ENCODE results near the gene HCST. TPM values are rescaled to one million over a fixed set of nuclear protein-coding genes. Genes with fewer than 3 reads are reported as not detected.

The HCST gene
- total and polyA plus RNA-seq, 2 of the 4 experiments (the other 2 are of a cell fraction) = 1.5 TPM; not detected in 1

GRCh38 chr19:35925501-35925900, 23.2 kb downstream of the HCST start:
- H3K56ac ChIP-seq (ENCODE audit: extremely low read depth, insufficient read depth, low read length) = no peak overlapping the region
- no peak overlapping the region for H3K18ac ChIP-seq (ENCODE audit: low read depth, low read length)
- no peak overlapping the region for H3K9ac ChIP-seq (ENCODE audit: low read depth, low read length)
- no peak overlapping the region for H2AFZ ChIP-seq (replicated peaks; ENCODE audit: low read length, poor library complexity)
- peaks cover 8% of the 10 kb centered on the region for H3K9me3 ChIP-seq (ENCODE audit: control insufficient read depth, insufficient read depth, low read length)
- dilution Hi-C loops (cut with HindIII; ENCODE audit: low sequenced_read_pairs, unreplicated experiment) (no loop called here), in situ Hi-C loops (cut with MboI; ENCODE audit: low sequenced_read_pairs) (no loop called here), intact Hi-C loops (cut with micrococcal nuclease) (no loop called here)
- CTCF ChIA-PET = no interaction called here
- H2BK120ac ChIP-seq (ENCODE audit: low read depth, low read length) = no peak overlapping the region
- no peak overlapping the region for H3K14ac ChIP-seq (replicated peaks; ENCODE audit: low read depth, low read length)
- BruUV-seq (replicated peaks) = no TSS peak
- DNase-seq = no peak
- no peak overlapping the region for H3K27ac ChIP-seq (ENCODE audit: insufficient read depth, low read length)
- H3K9me1 ChIP-seq (ENCODE audit: insufficient read depth, low read length) = no peaks in the 10 kb centered on the region
- no peak overlapping the region for H4K5ac ChIP-seq (ENCODE audit: low read depth, low read length)
- no peak overlapping the region for H3K4ac ChIP-seq (ENCODE audit: low read depth, low read length)
- no peak overlapping the region for H3K23ac ChIP-seq (ENCODE audit: low read depth, low read length)
- peaks cover 10% of the 10 kb centered on the region for H3K27me3 ChIP-seq (ENCODE audit: control insufficient read depth, insufficient read depth, low read length)
- no peak overlapping the region for H4K8ac ChIP-seq (ENCODE audit: low read depth in 2 of 2, low read length in 2 of 2)
- no peak overlapping the region for H2BK15ac ChIP-seq (ENCODE audit: low read depth, low read length)
- no peak overlapping the region for H2BK20ac ChIP-seq (ENCODE audit: low read depth, low read length)
- no peaks in the 10 kb centered on the region for H4K20me1 ChIP-seq (ENCODE audit: insufficient read depth, low read length)
- no peak overlapping the region for H2AK9ac ChIP-seq (replicated peaks; ENCODE audit: low read depth, low read length, poor library complexity)
- no peaks in the 10 kb centered on the region for H3K36me3 ChIP-seq (ENCODE audit: control insufficient read depth, insufficient read depth, low read length)
- POLR2A ChIA-PET (ENCODE audit: unreplicated experiment) = no interaction called here
- H3K4me3 ChIP-seq (ENCODE audit: insufficient read depth, low read depth, low read length) = no peak overlapping the region
- TF ChIP-seq MAZ (IDR thresholded peaks at IDR 0.05; ENCODE audit: borderline replicate concordance, low read depth, low read length) (no peak), NFE2L2 (IDR thresholded peaks at IDR 0.05; ENCODE audit: low read depth, low read length) (no peak), CEBPB (IDR thresholded peaks at IDR 0.05; ENCODE audit: low read depth, low read length) (no peak), SMC3 (IDR thresholded peaks at IDR 0.05; ENCODE audit: low read depth, low read length) (no peak), CHD1 (IDR thresholded peaks at IDR 0.05; ENCODE audit: low read depth, low read length) (no peak), RAD21 (IDR thresholded peaks at IDR 0.05; ENCODE audit: low read length) (no peak)
- H4K91ac ChIP-seq (ENCODE audit: insufficient read depth, low read depth, low read length) = no peak overlapping the region
- H3K79me1 ChIP-seq (ENCODE audit: low read depth in 1 of 2, low read length in 2 of 2) = no peaks in the 10 kb centered on the region
- WGBS, 2 experiments (ENCODE audit: extremely low coverage in 2 of 2, insufficient read length in 1 of 2) = 0% methylated on average over 1 of the region's 3 CpGs; no CpG with 5 or more reads in 1 of the 2 experiments
- ATAC-seq (ENCODE audit: low read depth) = no peak
- no peak overlapping the region for H2AK5ac ChIP-seq (ENCODE audit: low read depth, low read length)
- no peaks in the 10 kb centered on the region for H3K4me1 ChIP-seq (ENCODE audit: control insufficient read depth, insufficient read depth, low read length)
- H3K4me2 ChIP-seq (ENCODE audit: low read depth, low read length) = no peak overlapping the region
- no peak overlapping the region for H2BK5ac ChIP-seq (ENCODE audit: low read depth, low read length, poor library complexity, severe bottlenecking)

All from IMR-90 (cell line).